ENCODE data around the gene LRFN5.

LRFN5 gene

GRCh38 chr14:41773536-41774279, 167.0 kb downstream of the LRFN5 start:
- DNase-seq: no peak

GRCh38 chr14:41782511-41782910, 175.8 kb downstream of the LRFN5 start:
- DNase-seq: no peak

GRCh38 chr14:41783403-41783802, 176.7 kb downstream of the LRFN5 start:
- no peak for DNase-seq

GRCh38 chr14:41785696-41786095, 179.0 kb downstream of the LRFN5 start:
- DNase-seq: peak; percentile 3

- DNase-seq: no peak
Measured at GRCh38 chr14:41799817-41800216, 193.1 kb downstream of the LRFN5 start.

GRCh38 chr14:41805633-41806032, 199.0 kb downstream of the LRFN5 start:
- no peak for DNase-seq

- no peak for DNase-seq
Measured at GRCh38 chr14:41806366-41806975, 199.8 kb downstream of the LRFN5 start.

GRCh38 chr14:41810362-41810761, 203.7 kb downstream of the LRFN5 start:
- DNase-seq: no peak

GRCh38 chr14:41817626-41818025, 210.9 kb downstream of the LRFN5 start:
- DNase-seq: no peak

- DNase-seq: no peak
Measured at GRCh38 chr14:41824441-41824840, 217.8 kb downstream of the LRFN5 start.

- DNase-seq: no peak
Measured at GRCh38 chr14:41825622-41826021, 218.9 kb downstream of the LRFN5 start.

- no peak for DNase-seq
Measured at GRCh38 chr14:41830714-41831406, 224.2 kb downstream of the LRFN5 start.

GRCh38 chr14:41839661-41840060, 233.0 kb downstream of the LRFN5 start:
- no peak for DNase-seq

GRCh38 chr14:41859336-41859735, 252.7 kb downstream of the LRFN5 start:
- no peak for DNase-seq

- DNase-seq: no peak
Measured at GRCh38 chr14:41860586-41860985, 253.9 kb downstream of the LRFN5 start.

GRCh38 chr14:41865894-41866293, 259.2 kb downstream of the LRFN5 start:
- DNase-seq: no peak

GRCh38 chr14:41868396-41868795, 261.7 kb downstream of the LRFN5 start:
- no peak for DNase-seq

- DNase-seq: peak; percentile 10
Measured at GRCh38 chr14:41872931-41873685, 266.4 kb downstream of the LRFN5 start.

GRCh38 chr14:41873686-41874317, 267.1 kb downstream of the LRFN5 start:
- DNase-seq: no peak

GRCh38 chr14:41875116-41875515, 268.4 kb downstream of the LRFN5 start:
- DNase-seq: no peak

- no peak for DNase-seq
Measured at GRCh38 chr14:41878321-41878720, 271.6 kb downstream of the LRFN5 start.

GRCh38 chr14:41891624-41892023, 284.9 kb downstream of the LRFN5 start:
- DNase-seq: no peak

- peak; percentile 32 for DNase-seq
Measured at GRCh38 chr14:41899416-41899815, 292.7 kb downstream of the LRFN5 start.
